SJSA1 (cell line): Measurements from ENCODE around the gene GRIN2A. TPM values are rescaled to one million over a fixed set of nuclear protein-coding genes. Genes with fewer than 3 reads are reported as not detected.

Experiments
- DNase-seq, 2 experiments: peaks; one replicate each; pipeline ENCODE4 v3.0.0-alpha.2; 2015 to 2020; ENCODE audit warnings: low spot score in 2 of 2, low read depth in 1 of 2
- H3K27ac ChIP-seq: fragments of 250-450 bp; sonication (Bioruptor Pico); 2 replicates; pipeline ENCODE4 v1.5.1; 2020; ENCODE audit warnings: mild to moderate bottlenecking, moderate library complexity
- H3K27me3 ChIP-seq: fragments of 250-450 bp; sonication (Bioruptor Pico); replicated peaks from 2 replicates; pipeline ENCODE4 v1.5.1; 2020; ENCODE audit warnings: mild to moderate bottlenecking, moderate library complexity
- H3K36me3 ChIP-seq: fragments of 250-450 bp; sonication (Bioruptor Pico); 2 replicates; pipeline ENCODE4 v1.5.1; 2020; ENCODE audit warnings: mild to moderate bottlenecking
- H3K4me1 ChIP-seq: fragments of 250-450 bp; sonication (Bioruptor Pico); replicated peaks from 2 replicates; pipeline ENCODE4 v1.6.1; 2021; ENCODE audit warnings: mild to moderate bottlenecking
- H3K4me3 ChIP-seq: fragments of 250-450 bp; sonication (Bioruptor Pico); 2 replicates; pipeline ENCODE4 v1.5.1; 2020; ENCODE audit warnings: mild to moderate bottlenecking
- H3K9me3 ChIP-seq: fragments of 250-450 bp; sonication (Bioruptor Pico); replicated peaks from 2 replicates; pipeline ENCODE4 v1.5.1; 2020; ENCODE audit warnings: mild to moderate bottlenecking
- total RNA-seq: library from RNA; depleted of rRNA; stranded (reverse); fragments of >200 nt; shearing (Covaris generic); gene quantifications from 2 replicates; pipeline ENCODE4 v1.2.3, GENCODE V29; 2014

Gene GRIN2A
- total RNA-seq, 1 experiment from 2014 or later, result not detected

DNA sequence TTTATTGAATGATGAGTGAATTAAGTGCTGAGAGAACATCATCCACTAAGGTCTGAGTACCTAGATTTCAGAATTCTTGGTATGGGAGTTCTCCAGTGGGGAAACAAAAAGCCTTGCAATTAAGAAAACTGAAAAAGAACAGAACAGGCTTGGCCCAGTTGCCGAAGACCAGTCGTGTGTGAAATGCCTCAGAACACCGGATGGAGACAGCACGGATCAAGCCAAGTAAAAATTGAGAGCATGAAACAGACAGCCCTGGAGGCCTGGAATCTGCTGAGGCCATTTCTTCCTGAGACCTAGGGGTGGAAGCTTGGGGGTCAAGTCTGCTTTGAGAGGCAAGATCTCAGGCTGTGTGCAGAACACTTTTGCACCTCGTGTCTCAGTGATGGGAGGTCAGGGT, 43.3 kb downstream of the GRIN2A start:
- H3K4me3 ChIP-seq, result no peak overlapping the region
- H3K27ac ChIP-seq, result no peak overlapping the region
- no peaks in the 10 kb centered on the region for H3K27me3 ChIP-seq
- DNase-seq, result no peak
- no peaks in the 10 kb centered on the region for H3K36me3 ChIP-seq
- no peaks in the 10 kb centered on the region for H3K9me3 ChIP-seq
- H3K4me1 ChIP-seq, result no peaks in the 10 kb centered on the region

DNA sequence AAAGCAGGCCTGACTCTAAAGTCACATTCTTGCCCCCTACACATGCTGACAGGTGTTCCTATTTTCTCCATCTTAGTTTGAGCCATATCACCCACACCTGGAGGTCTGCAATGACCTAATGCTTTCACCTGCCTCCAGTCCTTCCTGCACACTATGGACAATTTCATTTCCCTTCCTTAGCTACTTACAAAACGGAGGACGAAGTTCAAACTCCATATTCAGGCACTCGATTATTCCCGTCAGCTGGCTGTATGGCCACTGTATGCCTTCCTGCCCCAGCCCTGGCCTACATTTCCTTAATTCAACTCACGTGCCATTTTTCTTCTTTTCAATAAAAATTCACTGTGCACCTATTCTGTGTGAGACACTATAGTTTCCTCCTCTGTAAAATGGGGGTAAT, 44.9 kb downstream of the GRIN2A start:
- Histone ChIP-seq H3K27me3 (no peaks in the 10 kb centered on the region), H3K4me3 (no peak overlapping the region), H3K27ac (no peak overlapping the region), H3K9me3 (no peaks in the 10 kb centered on the region), H3K4me1 (no peaks in the 10 kb centered on the region), H3K36me3 (no peaks in the 10 kb centered on the region)
- no peak for DNase-seq

DNA sequence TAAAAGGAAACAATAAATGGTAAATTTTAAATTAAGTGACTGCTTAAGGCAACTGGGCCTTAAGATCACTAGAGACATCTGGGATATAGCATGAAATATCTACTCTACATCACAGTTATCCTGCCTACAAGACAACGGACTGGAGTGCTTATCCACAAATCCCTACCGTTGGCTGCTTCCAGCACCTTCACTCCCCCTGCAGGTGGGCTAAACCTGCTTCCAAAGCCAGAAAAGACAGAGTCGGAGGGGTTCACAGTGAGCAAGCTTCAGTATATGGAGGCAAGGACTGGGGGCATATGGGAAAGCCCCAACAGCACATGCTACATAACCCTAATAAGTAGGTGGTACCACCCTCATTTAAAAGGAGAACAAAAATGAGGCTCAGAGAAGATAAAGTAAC, 45.3 kb downstream of the GRIN2A start:
- Histone ChIP-seq H3K9me3 (no peaks in the 10 kb centered on the region), H3K4me1 (no peaks in the 10 kb centered on the region), H3K27me3 (no peaks in the 10 kb centered on the region), H3K4me3 (no peak overlapping the region), H3K27ac (no peak overlapping the region), H3K36me3 (no peaks in the 10 kb centered on the region)
- DNase-seq, result no peak

DNA sequence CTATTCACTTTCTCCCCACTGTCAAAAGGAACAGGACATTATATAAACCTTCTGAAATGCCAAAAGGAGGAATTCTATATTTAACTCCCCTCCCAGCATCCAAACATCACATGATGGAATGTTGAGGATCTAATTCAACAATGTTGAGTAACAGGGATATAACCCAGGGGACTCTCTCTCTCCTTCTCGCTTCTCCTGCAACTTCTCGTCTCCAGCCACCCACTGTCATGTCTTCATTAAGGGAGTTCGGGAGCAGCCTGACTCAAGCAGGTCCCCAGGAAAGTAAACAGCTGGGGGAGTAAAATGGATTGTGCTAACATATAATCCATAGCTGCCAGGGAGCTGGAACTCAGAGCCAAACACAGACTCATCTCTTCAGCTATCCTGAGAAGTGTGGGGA, 51.7 kb downstream of the GRIN2A start:
- Histone ChIP-seq H3K9me3 (no peaks in the 10 kb centered on the region), H3K36me3 (no peaks in the 10 kb centered on the region), H3K4me1 (no peaks in the 10 kb centered on the region), H3K4me3 (no peak overlapping the region), H3K27ac (no peak overlapping the region), H3K27me3 (no peaks in the 10 kb centered on the region)
- no peak for DNase-seq

DNA sequence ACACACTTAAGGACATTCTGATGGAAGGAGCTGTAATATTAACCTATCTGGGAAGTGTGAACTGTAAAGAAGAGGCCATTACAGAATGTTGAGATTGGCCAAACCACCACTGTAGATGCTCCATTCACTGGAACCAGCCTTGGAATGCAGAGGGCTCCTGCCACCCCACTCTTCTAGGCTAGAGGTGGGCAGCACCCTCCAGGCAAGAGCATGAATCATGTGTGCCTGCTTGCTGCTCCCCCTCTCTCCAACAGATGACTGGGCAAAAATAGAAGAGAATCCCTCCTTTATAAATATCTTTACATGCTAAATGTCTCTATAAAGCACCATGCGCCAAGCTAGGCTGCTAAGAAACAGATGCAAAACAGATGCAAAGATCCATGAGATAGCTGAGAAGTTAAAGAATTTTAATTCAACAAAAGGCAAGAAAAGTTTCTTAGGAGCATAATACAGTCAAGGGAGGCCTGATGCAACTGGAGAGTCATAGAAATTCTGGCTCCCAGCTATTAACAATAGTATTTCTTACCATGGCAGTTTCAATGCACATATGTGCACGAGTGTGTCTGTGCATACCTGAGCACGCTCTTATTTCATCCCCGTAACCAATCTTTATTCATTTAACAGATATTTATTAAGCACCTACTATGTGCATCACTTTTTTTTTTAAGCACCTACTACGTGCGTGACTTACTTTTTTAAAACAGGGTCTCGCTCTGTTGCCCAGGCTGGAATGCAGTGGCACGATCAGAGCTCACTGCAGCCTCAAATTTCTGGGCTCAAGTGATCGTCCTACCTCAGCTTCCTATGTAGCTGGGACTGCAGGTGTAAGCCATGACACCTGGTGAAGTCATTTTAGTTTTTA, 53.6 kb downstream of the GRIN2A start:
- no peak overlapping the region for H3K4me3 ChIP-seq
- H3K27ac ChIP-seq, result no peak overlapping the region
- DNase-seq, result no peak
- H3K27me3 ChIP-seq, result no peaks in the 10 kb centered on the region
- H3K4me1 ChIP-seq, result no peaks in the 10 kb centered on the region
- no peaks in the 10 kb centered on the region for H3K9me3 ChIP-seq
- no peaks in the 10 kb centered on the region for H3K36me3 ChIP-seq

DNA sequence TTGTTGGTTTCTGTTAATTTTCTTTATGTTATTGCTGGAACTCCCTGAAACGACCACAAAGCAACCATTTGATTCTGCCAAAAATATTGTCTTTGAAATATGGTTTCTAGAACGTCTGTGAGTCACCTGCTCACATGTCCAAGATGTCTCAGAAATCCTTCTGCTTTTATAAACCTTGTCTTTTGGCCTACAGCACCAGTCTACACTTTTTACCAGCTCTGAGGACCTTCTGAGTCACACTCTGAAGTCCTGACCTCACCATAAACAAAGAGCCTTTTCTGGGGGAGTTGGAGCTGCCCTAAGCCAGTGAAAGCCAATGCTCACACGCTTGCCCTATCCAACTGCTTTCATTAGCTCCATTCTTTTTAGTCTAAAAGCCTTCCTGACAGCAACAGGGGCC, 55.5 kb downstream of the GRIN2A start:
- no peak for DNase-seq
- no peaks in the 10 kb centered on the region for H3K9me3 ChIP-seq
- H3K4me1 ChIP-seq, result no peaks in the 10 kb centered on the region
- H3K27ac ChIP-seq, result no peak overlapping the region
- H3K36me3 ChIP-seq, result no peaks in the 10 kb centered on the region
- peaks cover 16% of the 10 kb centered on the region for H3K27me3 ChIP-seq
- H3K4me3 ChIP-seq, result no peak overlapping the region

DNA sequence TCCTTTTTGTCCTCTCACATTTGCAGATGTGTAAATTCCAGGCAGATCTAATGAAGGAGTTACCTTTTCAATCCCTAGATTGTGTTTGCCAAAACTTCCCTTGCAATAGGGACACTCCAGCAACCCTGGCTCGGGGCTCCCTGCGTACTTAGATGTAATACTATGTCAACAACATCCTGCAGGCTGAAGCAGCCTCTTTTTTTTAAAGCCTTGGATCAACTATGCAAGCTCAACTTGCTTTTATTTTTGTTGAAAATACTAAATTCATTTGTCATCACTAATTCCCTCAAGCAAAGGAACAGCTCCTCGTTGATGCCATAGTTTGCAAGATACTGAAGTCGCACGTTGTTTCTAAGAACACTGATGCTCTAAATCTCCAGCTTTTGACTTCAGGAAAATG, 59.1 kb downstream of the GRIN2A start:
- H3K4me3 ChIP-seq, result no peak overlapping the region
- H3K27me3 ChIP-seq, result peaks cover 16% of the 10 kb centered on the region
- DNase-seq, result no peak

DNA sequence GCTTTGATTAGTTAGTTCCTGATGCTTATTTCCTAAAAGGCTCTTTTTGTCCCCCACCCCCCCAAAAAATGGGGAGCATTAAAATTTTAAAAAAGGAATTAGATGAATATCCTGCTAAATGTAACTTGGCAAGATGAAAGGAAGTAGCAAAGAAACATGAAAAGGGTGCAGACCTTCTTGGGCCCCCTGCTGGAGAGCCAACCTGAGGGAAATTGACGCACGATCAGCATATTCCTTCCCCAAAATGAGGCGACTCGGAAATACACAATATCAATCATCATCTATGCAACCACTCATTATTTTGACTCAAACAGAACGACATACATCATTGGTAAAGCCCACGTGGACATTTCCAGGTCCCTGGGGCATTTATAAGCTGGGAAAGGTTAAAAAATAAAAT, 59.7 kb downstream of the GRIN2A start:
- H3K27ac ChIP-seq, result no peak overlapping the region
- no peaks in the 10 kb centered on the region for H3K9me3 ChIP-seq
- no peaks in the 10 kb centered on the region for H3K4me1 ChIP-seq
- H3K36me3 ChIP-seq, result no peaks in the 10 kb centered on the region
- H3K4me3 ChIP-seq, result no peak overlapping the region
- H3K27me3 ChIP-seq, result peaks cover 16% of the 10 kb centered on the region
- no peak for DNase-seq

More for the DNA sequence above, 59.1 kb downstream of the GRIN2A start:
- Histone ChIP-seq H3K36me3 (no peaks in the 10 kb centered on the region), H3K9me3 (no peaks in the 10 kb centered on the region), H3K4me1 (no peaks in the 10 kb centered on the region), H3K27ac (no peak overlapping the region)

DNA sequence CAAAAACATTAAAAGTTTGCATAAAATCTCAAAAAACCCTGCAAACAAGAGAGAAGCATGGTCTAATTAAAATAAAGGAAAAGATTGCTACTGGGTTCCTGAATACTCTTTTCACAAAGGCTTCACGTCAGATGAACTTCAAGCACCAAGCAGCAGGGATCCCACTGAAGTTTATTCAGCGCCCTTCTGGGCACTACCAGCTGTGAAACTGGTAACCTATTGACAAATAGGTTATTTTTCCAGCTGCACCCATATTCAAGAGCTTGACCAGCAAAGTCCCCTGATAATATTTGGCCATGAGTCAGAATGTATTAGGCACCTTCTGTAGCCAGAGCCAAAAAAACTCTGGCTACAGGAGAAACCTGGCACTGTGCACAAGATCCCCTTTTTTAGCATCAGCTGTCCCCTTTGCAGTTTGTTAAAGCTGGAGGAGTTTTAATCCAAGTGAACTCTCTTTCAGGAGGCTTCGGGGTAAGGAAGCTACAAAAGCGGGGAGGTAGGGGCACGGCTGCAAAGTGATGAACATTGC, 60.3 kb downstream of the GRIN2A start:
- no peak for DNase-seq
- Histone ChIP-seq H3K27ac (no peak overlapping the region), H3K4me1 (no peaks in the 10 kb centered on the region), H3K36me3 (no peaks in the 10 kb centered on the region), H3K4me3 (no peak overlapping the region), H3K27me3 (peaks cover 16% of the 10 kb centered on the region), H3K9me3 (no peaks in the 10 kb centered on the region)

DNA sequence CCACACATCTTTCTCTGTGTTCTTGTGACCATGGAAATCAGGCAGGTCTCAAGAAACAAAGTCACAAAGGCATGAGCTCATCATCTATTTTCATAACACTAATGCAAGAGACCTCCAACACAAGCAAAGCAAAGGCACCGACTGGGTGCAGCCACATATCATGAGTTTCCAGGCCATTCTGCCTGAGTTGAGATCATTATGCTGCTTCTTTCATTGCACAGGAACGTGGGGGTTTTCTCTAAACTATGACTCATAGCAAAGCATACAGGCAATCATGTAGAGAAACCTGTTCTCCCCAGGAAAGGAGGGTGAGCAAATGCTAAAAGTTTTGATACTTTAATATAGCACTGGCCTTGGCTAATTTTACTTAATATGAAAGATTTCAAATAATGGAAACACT, 60.7 kb downstream of the GRIN2A start:
- H3K9me3 ChIP-seq, result no peaks in the 10 kb centered on the region
- peaks cover 16% of the 10 kb centered on the region for H3K27me3 ChIP-seq
- no peak for DNase-seq

DNA sequence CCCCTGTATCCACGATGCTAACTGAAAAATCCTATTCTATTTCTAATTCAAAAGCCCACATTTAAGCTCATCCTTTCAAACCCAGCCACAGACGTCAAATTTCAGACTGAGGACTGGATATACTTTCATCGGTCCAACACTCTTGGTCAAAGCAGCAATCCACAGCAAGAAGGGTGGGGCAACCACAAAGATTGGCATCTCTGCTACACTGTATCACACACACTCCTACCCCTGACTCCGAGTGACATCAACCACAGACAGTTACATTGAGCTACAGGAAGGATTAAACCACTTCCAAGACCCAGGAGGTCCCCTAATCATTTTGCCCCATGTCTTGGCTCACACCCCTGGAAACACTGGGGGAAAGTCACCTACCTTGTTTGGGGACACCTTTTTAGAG, 61.3 kb downstream of the GRIN2A start:
- no peak for DNase-seq
- no peak overlapping the region for H3K4me3 ChIP-seq
- H3K9me3 ChIP-seq, result no peaks in the 10 kb centered on the region
- H3K36me3 ChIP-seq, result no peaks in the 10 kb centered on the region
- H3K4me1 ChIP-seq, result no peaks in the 10 kb centered on the region
- no peak overlapping the region for H3K27ac ChIP-seq
- H3K27me3 ChIP-seq, result peaks cover 16% of the 10 kb centered on the region

More for the DNA sequence above, 60.7 kb downstream of the GRIN2A start:
- no peak overlapping the region for H3K27ac ChIP-seq
- H3K4me1 ChIP-seq, result no peaks in the 10 kb centered on the region
- no peak overlapping the region for H3K4me3 ChIP-seq
- H3K36me3 ChIP-seq, result no peaks in the 10 kb centered on the region

DNA sequence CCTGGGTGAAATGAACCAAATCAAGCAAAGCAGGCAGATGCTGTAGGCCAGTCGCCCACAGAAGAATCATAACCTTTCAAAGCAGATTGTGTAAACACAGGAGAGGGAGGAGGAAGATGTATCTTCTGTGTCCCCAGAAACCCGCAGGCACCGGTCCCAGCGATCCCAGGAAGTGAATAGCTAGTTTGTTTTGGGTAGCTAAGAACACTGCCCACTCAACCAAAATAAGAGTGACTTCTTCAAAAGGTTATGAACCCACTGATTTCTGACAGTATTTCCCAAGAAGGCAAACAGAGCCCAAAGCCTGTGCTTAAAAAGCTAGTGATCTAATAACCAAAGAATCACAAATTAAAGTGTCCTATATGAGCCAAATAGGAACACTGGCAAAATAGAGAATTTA, 67.8 kb downstream of the GRIN2A start:
- no peak overlapping the region for H3K27ac ChIP-seq
- no peaks in the 10 kb centered on the region for H3K36me3 ChIP-seq
- H3K4me1 ChIP-seq, result no peaks in the 10 kb centered on the region
- H3K9me3 ChIP-seq, result no peaks in the 10 kb centered on the region
- no peaks in the 10 kb centered on the region for H3K27me3 ChIP-seq
- DNase-seq, result no peak
- no peak overlapping the region for H3K4me3 ChIP-seq

DNA sequence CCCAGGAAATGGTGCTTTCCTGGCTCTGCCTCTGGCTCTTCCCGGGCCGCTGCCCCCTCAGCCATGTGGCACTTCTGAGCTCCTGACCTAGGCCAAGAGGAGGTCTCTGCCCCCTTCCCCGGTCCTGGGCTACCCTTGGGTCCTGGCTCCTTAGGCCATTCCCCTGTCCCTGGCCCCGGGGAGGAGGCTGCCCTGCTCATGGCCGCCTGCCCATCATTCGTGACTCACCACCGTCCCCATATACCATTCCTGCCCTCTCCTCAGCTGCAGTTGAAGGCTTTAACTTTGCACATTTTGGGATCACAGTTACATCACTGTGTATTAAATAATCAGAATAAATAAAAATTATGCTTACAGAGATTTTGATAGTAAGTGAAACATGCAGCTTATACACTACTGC, 69.0 kb downstream of the GRIN2A start:
- Histone ChIP-seq H3K27me3 (no peaks in the 10 kb centered on the region), H3K9me3 (no peaks in the 10 kb centered on the region), H3K4me1 (no peaks in the 10 kb centered on the region), H3K36me3 (no peaks in the 10 kb centered on the region), H3K27ac (no peak overlapping the region), H3K4me3 (no peak overlapping the region)
- no peak for DNase-seq

DNA sequence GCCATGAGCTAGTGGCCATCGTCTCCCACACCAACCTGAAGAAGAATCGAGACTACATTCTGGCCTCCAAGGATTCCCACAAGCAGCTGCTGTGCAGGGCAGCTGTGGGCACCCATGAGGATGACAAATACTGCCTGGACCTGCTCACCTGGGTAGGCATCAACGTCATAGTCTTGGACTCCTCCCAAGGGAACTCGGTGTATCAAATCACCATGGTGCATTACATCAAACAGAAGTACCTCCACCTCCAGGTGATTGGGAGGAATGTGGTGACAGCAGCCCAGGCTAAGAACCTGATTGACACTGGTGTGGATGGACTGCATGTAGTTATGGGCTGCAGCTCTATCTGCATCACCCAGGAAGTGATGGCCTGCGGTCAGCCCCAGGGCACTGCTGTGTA, 70.2 kb downstream of the GRIN2A start:
- no peak overlapping the region for H3K27ac ChIP-seq
- H3K4me1 ChIP-seq, result no peaks in the 10 kb centered on the region
- no peaks in the 10 kb centered on the region for H3K27me3 ChIP-seq
- no peak for DNase-seq
- H3K4me3 ChIP-seq, result no peak overlapping the region
- H3K36me3 ChIP-seq, result no peaks in the 10 kb centered on the region
- H3K9me3 ChIP-seq, result no peaks in the 10 kb centered on the region
